GM10248 (cell line): ENCODE data around the gene SCG2.

Experiments used
- CTCF ChIA-PET: fragments of 300-600 bp; sonication (Branson Sonifier 250); formaldehyde crosslinking; extraction: SDS; loops from one replicate; lab custom pipeline; 2021; ENCODE audit warnings: antibody characterized with exemption; lab: Yijun Ruan, JAX
- POLR2A ChIA-PET: fragments of 350-650 bp; sonication (Branson Sonifier 250); formaldehyde crosslinking; extraction: SDS; loops from one replicate; lab custom pipeline; 2020; ENCODE audit warnings: antibody characterized with exemption; lab: Yijun Ruan, JAX
- DNase-seq: peaks from one replicate; pipeline ENCODE4 v3.0.0; 2012; ENCODE audit errors: extremely low spot score
- TF ChIP-seq, protein P1 (sequence below): IDR thresholded peaks from 2 replicates; pipeline ENCODE4 v1.5.1; 2012; ENCODE audit warnings: mild to moderate bottlenecking, low read depth; ENCODE audit errors: extremely low read depth, missing control alignments, control extremely low read depth

The SCG2 gene

DNA sequence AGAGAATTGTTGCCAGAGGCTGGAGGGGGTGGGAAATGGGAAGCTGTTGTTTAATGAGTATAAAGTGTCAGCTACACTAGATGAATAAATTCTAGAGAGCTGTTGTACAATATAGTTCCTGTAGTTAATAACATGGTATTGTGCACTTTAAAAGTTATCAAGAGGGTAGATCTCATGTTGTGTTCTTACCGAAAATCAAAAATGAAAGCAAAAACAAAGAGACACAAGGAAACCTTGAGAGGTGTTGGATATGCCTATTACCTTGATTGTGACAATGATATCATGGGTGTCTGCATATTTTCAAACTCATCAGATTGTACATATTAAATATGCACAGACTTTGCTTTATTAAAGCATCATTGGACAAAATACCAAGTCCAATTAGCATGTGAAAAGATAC, 43.2 kb downstream of the SCG2 start:
- no peak for DNase-seq
- POLR2A ChIA-PET, result no interaction called here
- TF ChIP-seq, protein P1, sequence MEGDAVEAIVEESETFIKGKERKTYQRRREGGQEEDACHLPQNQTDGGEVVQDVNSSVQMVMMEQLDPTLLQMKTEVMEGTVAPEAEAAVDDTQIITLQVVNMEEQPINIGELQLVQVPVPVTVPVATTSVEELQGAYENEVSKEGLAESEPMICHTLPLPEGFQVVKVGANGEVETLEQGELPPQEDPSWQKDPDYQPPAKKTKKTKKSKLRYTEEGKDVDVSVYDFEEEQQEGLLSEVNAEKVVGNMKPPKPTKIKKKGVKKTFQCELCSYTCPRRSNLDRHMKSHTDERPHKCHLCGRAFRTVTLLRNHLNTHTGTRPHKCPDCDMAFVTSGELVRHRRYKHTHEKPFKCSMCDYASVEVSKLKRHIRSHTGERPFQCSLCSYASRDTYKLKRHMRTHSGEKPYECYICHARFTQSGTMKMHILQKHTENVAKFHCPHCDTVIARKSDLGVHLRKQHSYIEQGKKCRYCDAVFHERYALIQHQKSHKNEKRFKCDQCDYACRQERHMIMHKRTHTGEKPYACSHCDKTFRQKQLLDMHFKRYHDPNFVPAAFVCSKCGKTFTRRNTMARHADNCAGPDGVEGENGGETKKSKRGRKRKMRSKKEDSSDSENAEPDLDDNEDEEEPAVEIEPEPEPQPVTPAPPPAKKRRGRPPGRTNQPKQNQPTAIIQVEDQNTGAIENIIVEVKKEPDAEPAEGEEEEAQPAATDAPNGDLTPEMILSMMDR, result no peak
- CTCF ChIA-PET, result interaction anchor here (0.8 to 1.0 kb wide), 2 partner anchors 51 to 756 kb away, joined by 3 read pairs; no protein-coding TSS in a partner anchor

DNA sequence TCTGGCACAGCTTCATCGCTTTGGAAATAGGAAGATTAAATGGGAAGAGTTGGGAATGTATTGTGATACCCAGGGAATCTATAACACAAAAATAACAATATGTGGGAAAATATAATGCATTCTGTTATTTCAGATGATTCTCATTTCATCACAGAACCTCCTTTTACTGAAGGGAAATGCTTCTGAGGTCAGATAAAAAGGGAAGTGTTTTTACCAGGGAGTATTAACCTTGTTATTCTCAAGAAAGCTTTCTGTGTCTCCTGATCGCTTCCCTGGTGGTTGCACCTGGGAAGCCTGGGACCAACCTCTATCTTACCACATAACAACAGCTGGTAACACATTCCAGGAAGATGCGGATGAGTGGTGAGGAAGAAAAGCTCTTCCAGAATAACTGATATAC, 47.2 kb downstream of the SCG2 start:
- TF ChIP-seq, protein P1, result no peak
- POLR2A ChIA-PET, result no interaction called here
- DNase-seq, result no peak
- CTCF ChIA-PET, result interaction anchor here (1.0 to 1.6 kb wide), 2 partner anchors 9 to 12 kb away, joined by 3 read pairs; no protein-coding TSS in a partner anchor

DNA sequence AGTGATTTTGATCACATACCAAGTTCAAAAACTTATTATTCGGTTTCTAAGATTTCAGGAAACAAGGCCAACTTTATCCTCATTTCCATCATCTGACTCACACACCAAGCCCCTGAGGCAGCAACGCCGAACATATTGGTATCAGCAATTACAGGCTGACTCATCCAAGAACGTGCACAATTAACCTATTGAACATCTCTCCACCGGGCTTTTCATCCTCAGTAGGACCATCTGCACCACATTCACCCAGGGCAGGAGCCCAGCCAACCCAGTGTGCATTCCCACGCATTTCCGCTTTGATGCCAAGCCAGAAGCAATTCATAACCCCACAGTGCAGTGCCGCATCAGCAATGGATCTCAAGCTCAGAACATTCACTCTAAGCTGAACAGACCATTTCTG, 52.9 kb downstream of the SCG2 start:
- TF ChIP-seq, protein P1, result no peak
- ChIA-PET POLR2A (no interaction called here), CTCF (no interaction called here)
- no peak for DNase-seq

- POLR2A ChIA-PET, result no interaction called here
Measured at GRCh38 chr2:223548194-223548593, 54.0 kb downstream of the SCG2 start.

More at GRCh38 chr2:223548194-223548593, 54.0 kb downstream of the SCG2 start:
- TF ChIP-seq, protein P1, result no peak
- CTCF ChIA-PET, result no interaction called here
- no peak for DNase-seq
